ENCODE measurements around the gene ANGPTL1. TPM values are rescaled to one million over a fixed set of nuclear protein-coding genes. Genes with fewer than 3 reads are reported as not detected.

Gene ANGPTL1
- total RNA-seq: 4.8 and 34.7 TPM in 2 replicates

GRCh38 chr1:178870944-178871343 lies at the start of gene ANGPTL1:
TSS of gene ANGPTL1 (minus strand) at chr1:178871077. CDS start at chr1:178865776, 5,301 bp downstream.

Other genes with a start within 250 kb of the ANGPTL1 start
- gene RALGPS2, start 145.8 kb downstream of the ANGPTL1 start, total RNA-seq: 41.6 and 44.0 TPM in 2 replicates
- 56.1 and 71.9 TPM in 2 replicates for gene FAM20B, start 154.8 kb upstream of the ANGPTL1 start, total RNA-seq
- 36.0 and 40.7 TPM in 2 replicates for gene TOR3A, start 211.0 kb upstream of the ANGPTL1 start, total RNA-seq